Mammary epithelial cell (primary cell): ENCODE data around the gene OR8K5.

Experiments used
- CTCF ChIP-seq, 2 donors: IDR thresholded peaks in 1 of 2; conservative IDR thresholded peaks in 1 of 2; 2 replicates each; pipeline ENCODE4 v1.5.1; 2011 to 2012; ENCODE audit warnings: inconsistent platforms in 2 of 2, low read length in 2 of 2, mild to moderate bottlenecking in 2 of 2, control low read depth in 1 of 2, low read depth in 1 of 2; ENCODE audit not compliant: insufficient read depth in 1 of 2; ENCODE audit errors: extremely low read depth in 1 of 2
- EZH2 ChIP-seq: IDR thresholded peaks from 2 replicates; pipeline ENCODE4 v1.6.1; 2012; ENCODE audit warnings: low read length, inconsistent platforms, borderline replicate concordance

- TF ChIP-seq EZH2 (no peak), CTCF (conservative IDR thresholded peaks at IDR 0.05 in 1 of 2, IDR thresholded peaks at IDR 0.05 in 1 of 2; ENCODE audit: extremely low read depth in 1 of 2, insufficient read depth in 1 of 2, low read depth in 1 of 2, low read length in 2 of 2) (no peak)
Measured at GRCh38 chr11:56183459-56183858, 23.3 kb upstream of the OR8K5 start.
